Measurements from ENCODE around the gene REC8. TPM values are rescaled to one million over a fixed set of nuclear protein-coding genes. Genes with fewer than 3 reads are reported as not detected.
"Not testable (repeated sequence)": the region's sequence is repeated elsewhere in the genome, so short reads cannot be mapped to it uniquely, and the experiment has no call there.

The REC8 gene
- total RNA-seq, 1 donor from 2014 or later: 46.3 TPM

- DNase-seq (ENCODE audit: extremely low read depth, low read depth, low spot score): no peak
Measured at GRCh38 chr14:24197056-24197450, 25.2 kb downstream of the REC8 start.

GRCh38 chr14:24198814-24199524, 27.1 kb downstream of the REC8 start:
- DNase-seq (ENCODE audit: extremely low read depth, low read depth, low spot score): no peak

DNA sequence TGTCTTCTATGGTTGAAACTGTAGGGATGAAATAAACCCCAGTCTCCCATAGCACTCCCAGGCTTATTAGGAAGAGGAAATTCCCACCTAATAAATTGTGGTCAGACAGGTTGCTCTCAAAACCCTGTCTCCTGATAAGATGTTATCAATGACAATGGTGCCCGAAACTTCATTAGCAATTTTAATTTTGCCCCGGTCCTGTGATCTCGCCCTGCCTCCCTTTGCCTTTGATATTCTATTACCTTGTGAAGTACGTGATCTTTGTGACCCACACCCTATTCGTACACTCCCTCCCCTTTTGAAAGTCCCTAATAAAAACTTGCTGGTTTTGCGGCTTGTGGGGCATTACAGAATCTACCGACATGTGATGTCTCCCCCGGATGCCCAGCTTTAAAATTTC, 30.7 kb downstream of the REC8 start:
- not testable (repeated sequence) for DNase-seq (ENCODE audit: extremely low read depth, low read depth, low spot score)

GRCh38 chr14:24203249-24203886, 31.5 kb downstream of the REC8 start:
- DNase-seq (ENCODE audit: extremely low read depth, low read depth, low spot score): not testable (repeated sequence)

DNA sequence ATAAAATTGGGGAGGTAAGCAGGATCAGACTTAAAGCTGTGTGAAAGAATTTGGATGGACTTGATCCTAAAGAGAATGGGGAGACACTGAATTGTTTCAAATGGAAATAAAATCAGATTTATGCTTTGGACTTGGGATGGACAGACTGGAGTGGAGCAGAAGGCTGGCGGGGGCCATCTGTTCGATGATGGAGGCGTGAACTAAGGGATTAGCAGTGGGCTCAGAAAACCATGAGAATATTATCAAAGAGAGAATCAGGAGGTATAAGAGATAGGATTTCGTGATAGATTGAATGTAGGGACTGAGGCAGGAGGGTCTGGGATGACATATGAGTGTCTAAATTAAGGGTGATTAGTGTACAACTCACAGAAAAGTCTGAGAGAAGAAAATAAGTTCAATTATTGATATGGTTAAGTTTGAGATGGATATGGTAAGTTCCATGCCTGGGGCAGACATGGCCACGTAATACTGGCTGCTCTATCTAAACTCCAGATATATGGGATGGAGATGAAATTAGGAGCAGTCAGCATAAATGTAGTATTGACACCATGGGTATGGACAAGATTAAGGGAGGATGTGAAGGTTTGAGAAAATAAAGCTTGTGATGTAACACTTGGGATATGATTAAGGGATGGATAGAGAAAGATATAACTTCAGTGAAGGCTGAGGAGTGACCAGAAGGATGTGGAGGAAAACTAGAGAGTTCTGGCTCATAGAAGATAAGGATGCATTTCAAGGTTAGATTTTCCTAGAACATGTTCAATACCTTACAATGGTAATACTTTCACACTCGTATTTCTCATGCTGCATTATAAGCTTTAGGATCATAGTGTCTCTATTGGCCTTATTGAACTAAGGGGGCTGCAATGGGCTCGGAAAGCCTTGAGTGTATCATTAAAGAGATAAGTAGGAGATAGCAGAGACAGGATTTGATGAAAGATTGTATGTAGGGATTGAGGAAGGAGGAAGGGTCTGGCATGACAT, 32.6 kb downstream of the REC8 start:
- DNase-seq (ENCODE audit: extremely low read depth, low read depth, low spot score): no peak

DNA sequence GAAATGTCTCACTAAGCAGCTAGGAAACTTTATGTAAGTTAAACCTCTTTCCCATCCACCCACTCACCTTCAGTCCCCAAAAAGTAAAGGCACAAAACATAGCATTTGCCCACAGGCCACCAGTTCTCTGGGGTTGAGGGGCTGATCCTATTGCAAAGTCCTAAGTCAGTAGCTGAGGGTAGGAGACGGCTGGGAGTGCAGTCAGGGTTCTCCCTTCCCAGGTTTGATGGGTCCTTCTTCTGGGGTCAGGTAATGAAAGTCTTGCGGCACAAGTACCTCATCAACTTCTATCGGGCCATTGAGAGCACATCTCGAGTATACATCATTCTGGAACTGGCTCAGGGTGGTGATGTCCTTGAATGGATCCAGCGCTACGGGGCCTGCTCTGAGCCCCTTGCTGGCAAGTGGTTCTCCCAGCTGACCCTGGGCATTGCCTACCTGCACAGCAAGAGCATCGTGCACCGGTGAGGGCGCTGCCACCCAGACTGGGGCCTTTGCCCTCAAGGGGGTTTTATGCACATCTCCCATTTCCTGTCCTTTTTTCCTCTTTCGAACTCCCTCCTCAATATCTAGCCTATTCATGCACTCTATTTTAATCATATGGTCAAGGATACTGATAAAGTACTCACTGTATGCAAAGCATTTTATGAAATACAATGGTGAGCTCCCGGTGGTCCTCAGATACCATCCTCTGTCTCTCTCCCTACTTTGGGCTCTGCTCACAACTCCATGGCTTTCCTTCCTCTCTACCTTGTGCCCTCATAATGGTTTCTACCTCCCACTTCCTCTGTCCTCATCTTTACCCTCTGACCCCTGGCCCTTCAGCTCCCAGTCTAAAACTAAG, 34.6 kb downstream of the REC8 start:
- DNase-seq (ENCODE audit: extremely low read depth, low read depth, low spot score): no peak

- DNase-seq (ENCODE audit: extremely low read depth, low read depth, low spot score): no peak
Measured at GRCh38 chr14:24207104-24207551, 35.2 kb downstream of the REC8 start.

DNA sequence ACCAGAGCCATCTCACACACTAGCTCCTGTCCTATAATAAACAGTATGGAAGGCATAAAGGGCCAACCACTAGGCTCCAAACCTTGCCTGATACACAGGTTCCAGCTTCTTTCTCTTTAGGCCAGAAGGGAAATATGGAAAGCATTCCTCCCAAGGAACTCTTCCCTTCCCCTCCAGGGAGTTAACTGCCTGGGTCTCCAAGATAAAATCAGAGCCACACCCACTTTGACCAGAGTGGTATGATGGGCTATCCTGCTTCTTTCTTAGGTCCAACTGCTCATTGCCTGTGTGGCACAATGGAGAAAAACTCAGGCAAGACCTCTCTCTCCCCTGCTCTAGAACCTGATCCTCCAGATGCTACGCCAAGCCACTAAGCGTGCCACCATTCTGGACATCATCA, 35.7 kb downstream of the REC8 start:
- DNase-seq (ENCODE audit: extremely low read depth, low read depth, low spot score): no peak

DNA sequence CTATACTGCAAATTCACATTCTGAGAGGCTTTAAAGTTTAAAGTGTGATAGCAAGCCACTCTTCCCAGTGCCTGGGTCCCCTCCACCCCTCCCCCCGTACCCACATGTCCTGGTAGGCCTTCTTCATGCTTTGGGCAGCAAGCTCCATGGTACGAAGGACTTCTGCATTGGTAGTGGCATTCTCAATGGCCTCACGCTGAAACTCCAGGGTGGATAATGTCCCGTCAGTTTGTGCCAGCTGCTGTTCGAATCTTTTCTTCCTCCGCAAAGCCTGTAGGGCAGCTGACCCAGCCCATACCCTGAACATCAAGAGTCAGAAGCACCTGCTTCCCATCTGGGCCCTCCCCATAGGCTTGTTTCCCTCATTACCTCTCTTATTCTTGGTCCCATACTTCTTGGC, 39.4 kb downstream of the REC8 start:
- DNase-seq (ENCODE audit: extremely low read depth, low read depth, low spot score): no peak

DNA sequence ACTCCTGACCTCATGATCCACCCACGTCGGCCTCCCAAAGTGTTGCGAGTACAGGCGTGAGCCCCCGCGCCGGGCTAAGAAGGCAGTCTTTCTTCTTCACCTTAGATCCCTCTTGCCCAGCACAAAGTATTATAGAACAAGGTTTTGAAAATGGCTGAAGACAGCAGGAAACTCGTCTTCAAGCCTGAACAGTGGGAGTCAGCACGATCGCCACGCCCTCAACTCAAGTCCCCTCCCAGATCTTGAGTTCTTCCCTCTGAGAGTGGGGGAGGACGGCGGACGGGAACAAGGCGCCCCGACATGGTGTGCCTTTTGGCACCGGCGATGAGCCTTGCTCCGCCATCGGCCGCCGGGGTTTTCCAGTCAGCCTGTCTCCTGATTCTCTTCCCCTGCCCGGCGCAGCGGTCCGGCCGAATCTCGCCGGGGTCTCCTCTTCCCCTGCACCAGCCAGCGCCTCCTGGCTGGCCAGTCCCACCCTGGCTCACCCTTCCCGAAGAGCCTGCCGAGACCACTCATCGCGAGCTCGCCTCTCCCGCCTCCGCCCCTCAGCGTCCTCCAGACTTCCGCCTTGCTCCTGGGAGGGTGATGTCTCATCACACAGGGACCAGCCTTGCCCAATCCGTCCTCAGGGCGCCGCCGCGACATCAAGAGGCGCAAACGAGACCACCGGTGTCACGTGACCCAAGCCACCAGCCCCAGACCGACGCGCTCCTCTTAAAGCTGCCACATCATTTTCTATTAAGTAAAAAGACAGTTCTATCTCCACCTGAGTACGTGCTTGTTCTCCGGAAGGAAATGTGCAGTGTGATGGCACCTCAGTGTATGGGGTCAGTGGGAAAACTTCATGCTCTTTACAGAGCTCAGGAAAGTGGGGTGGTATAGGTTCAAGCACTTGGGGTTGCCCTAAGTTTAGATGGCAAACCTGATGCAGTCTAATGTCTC, 41.3 kb downstream of the REC8 start, which contains the start of gene CHMP4A:
Gene CHMP4A (minus strand): TSS at position 565 of the 942 bp plus-strand sequence. CDS start 49 bp downstream, at position 516.
- DNase-seq (ENCODE audit: extremely low read depth, low read depth, low spot score): peak; percentile 78

DNA sequence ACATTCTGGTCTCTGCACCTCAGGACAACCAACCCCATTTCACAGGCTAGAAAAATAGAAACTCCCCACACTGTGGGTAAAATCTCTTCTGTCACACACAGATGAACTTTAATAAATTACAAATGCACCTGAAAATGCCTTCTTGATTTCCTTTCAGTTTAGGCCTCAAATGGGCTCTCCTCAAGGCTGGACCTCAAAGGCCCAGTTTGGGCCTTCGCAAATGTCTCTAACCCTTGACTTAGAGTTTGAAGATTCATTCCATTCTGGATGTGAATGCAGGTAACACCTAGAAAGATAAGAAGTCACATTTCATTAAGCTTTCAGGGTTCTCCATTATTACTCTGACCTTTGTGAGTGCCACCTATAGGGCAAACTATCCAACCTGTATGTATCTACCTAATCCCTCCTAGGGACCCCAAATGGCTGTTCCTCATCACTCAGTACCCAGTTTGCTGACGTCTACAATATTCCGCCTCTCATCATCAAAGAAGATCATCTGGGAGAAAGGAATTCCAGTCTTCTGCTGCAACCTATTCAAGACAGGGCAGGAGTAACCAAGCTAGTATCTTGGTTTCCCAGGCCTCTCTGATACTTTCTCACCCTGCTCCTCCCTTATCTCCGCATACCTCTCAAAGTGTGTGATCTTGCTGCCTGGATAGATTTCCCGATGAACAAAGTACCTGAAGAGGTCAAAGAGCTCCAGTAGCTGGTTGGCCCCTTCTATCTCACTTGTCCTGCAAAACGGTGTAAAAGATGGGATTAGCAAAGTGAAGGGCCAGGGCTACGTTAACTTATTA, 42.2 kb downstream of the REC8 start:
- no peak for DNase-seq (ENCODE audit: extremely low read depth, low read depth, low spot score)

- no peak for DNase-seq (ENCODE audit: extremely low read depth, low read depth, low spot score)
Measured at GRCh38 chr14:24215495-24216344, 43.8 kb downstream of the REC8 start, which contains the start of gene MDP1. MDP1 (minus strand) TSS chr14:24216066; CDS start chr14:24215955, 111 bp downstream.

- DNase-seq (ENCODE audit: extremely low read depth, low read depth, low spot score): no peak
Measured at GRCh38 chr14:24216345-24216699, 44.4 kb downstream of the REC8 start.

GRCh38 chr14:24216876-24217275, 45.0 kb downstream of the REC8 start:
- not testable (repeated sequence) for DNase-seq (ENCODE audit: extremely low read depth, low read depth, low spot score)

- no peak for DNase-seq (ENCODE audit: extremely low read depth, low read depth, low spot score)
Measured at GRCh38 chr14:24219080-24219479, 47.2 kb downstream of the REC8 start.

DNA sequence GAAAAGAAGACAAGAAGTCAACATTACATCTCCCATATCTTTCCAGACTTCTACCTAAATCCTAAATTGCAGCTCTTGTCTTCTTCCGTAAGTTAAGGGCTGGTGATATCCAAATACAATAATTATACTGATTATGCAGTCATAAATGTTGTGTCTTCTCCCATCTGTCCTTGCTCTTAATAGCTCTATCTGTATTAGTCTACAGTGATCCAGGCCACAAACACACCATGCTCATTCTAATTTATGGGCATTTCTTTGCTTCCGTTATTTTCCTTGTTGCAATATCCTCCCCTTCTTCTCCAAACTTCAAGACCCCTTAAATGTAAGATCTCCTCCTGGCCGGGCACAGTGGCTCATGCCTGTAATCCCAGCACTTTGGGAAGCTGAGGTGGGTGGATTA, 47.6 kb downstream of the REC8 start:
- DNase-seq (ENCODE audit: extremely low read depth, low read depth, low spot score): no peak

GRCh38 chr14:24222987-24223386, 51.1 kb downstream of the REC8 start:
- DNase-seq (ENCODE audit: extremely low read depth, low read depth, low spot score): not testable (repeated sequence)
